Suprapubic skin (tissue), 4 donors: ENCODE measurements around the gene CDC45.

ENCODE experiments used
- CTCF ChIP-seq, 2 donors: fragments of 200-600 bp in 1 of 2; fragments of 450-650 bp in 1 of 2; sonication (generic) in 1 of 2; IDR thresholded peaks; one replicate each; pipeline ENCODE4 v1.5.1; 2016 to 2019; ENCODE audit warnings: antibody characterized with exemption in 2 of 2, mild to moderate bottlenecking in 1 of 2, moderate library complexity in 1 of 2
- EP300 ChIP-seq: sonication (generic); formaldehyde crosslinking; IDR thresholded peaks from one replicate; pipeline ENCODE4 v1.6.1; 2017; ENCODE audit warnings: antibody characterized with exemption
- POLR2A ChIP-seq, 2 donors: fragments of 450-650 bp; IDR thresholded peaks; one replicate each; pipeline ENCODE4 v1.6.1; 2017; ENCODE audit warnings: antibody characterized with exemption in 2 of 2, mild to moderate bottlenecking in 2 of 2, moderate library complexity in 2 of 2
- POLR2AphosphoS5 ChIP-seq, 3 donors: sonication (generic); formaldehyde crosslinking; IDR thresholded peaks; one replicate each; pipeline ENCODE4 v1.6.1; 2017; ENCODE audit warnings: antibody characterized with exemption in 3 of 3

GRCh38 chr22:19522881-19523239, 43.1 kb downstream of the CDC45 start:
- TF ChIP-seq POLR2AphosphoS5 (IDR thresholded peaks at IDR 0.05) (no peak), CTCF (IDR thresholded peaks at IDR 0.05) (no peak), POLR2A (IDR thresholded peaks at IDR 0.05) (no peak), EP300 (no peak)
